IPS-18c (cell line): ENCODE data around the gene HPSE2.
"Not testable (repeated sequence)": the region's sequence is repeated elsewhere in the genome, so short reads cannot be mapped to it uniquely, and the experiment has no call there.

Source experiments
- H3K4me3 ChIP-seq: 2 replicates; pipeline ENCODE4 v1.7.0; 2013; ENCODE audit warnings: low read depth, mild to moderate bottlenecking, low read length, moderate library complexity; ENCODE audit not compliant: insufficient read depth
- H3K9me3 ChIP-seq: one replicate; pipeline ENCODE4 v1.6.1; 2013; ENCODE audit warnings: mild to moderate bottlenecking, low read length, moderate library complexity; ENCODE audit not compliant: control insufficient read depth, insufficient read depth

HPSE2 gene

DNA sequence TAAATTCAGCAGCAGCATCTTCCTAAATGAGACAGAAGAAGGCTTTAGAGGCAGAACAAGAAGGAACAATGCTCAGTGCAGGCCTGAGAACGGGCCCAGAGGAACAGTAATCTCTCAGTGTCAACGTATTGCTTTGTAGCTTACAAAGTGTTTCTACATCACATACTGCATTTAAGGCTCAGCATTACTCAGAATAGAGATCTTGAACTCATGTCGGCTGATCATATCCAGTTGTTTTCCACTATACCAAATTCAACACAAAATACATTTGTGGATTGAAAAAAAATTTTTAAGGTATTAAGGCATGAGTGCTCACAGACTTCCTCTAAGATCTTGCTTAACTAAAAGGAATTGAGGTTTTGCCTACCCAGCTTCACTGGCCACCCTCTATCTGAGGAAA lies 325.1 kb downstream of the HPSE2 start:
- Histone ChIP-seq H3K4me3 (no peak overlapping the region), H3K9me3 (no peaks in the 10 kb centered on the region)

DNA sequence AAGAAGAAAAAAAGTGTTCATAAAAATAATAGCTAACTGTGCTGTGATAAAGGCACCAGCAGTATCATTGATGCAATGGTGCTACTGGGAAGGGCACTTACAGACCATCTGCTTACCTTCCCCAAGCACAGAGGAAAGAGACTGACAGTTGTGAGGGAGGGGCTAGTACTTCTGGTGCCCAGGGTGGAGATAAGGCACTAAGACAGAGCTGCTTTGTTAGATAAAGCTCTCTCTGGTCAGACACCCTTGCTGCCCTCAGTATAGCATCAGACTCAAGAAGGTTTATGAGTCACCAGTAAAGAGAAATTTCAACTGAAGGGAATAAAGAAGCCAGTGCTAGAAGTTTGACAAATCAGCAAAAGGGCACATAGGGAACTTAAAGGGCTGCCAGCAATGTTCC lies 325.6 kb downstream of the HPSE2 start:
- no peak overlapping the region for H3K4me3 ChIP-seq
- H3K9me3 ChIP-seq = no peaks in the 10 kb centered on the region

DNA sequence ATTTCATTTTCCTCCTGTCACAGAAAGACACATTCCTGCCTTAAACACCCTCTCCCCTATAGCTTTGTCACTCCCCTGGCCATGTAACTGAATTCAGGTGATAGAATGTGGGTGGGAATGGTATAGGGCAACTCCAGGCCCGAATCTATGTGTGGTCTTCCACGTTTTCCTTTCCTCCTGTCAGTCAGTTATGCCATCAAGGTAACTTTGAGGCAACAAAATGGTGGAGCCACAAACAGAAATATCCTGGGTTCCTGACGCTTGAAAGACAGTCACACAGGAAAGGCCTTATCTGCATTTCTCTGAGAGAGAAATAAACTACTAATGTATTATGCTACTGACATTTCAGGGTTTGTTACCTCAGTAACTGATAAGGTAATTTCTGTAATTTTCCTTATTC lies 326.8 kb downstream of the HPSE2 start:
- no peak overlapping the region for H3K4me3 ChIP-seq

DNA sequence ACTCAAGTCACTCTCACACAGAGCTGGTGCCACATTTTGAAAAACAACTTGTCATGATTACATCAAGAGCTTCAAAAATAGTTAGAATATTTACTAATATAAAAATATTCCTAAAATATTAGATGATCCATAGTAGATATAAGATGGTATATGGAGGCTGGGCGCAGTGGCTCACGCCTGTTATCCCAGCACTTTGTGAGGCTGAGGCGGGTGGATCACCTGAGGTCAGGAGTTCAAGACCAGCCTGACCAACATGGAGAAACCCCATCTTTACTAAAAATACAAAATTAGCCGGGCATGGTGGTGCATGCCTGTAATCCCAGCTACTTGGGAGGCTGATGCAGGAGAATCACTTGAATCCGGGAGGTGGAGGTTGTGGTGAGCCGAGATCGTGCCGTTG lies 327.4 kb downstream of the HPSE2 start:
- H3K9me3 ChIP-seq, H3K4me3 ChIP-seq: not testable (repeated sequence)

More for the DNA sequence above, 326.8 kb downstream of the HPSE2 start:
- H3K9me3 ChIP-seq = no peaks in the 10 kb centered on the region

DNA sequence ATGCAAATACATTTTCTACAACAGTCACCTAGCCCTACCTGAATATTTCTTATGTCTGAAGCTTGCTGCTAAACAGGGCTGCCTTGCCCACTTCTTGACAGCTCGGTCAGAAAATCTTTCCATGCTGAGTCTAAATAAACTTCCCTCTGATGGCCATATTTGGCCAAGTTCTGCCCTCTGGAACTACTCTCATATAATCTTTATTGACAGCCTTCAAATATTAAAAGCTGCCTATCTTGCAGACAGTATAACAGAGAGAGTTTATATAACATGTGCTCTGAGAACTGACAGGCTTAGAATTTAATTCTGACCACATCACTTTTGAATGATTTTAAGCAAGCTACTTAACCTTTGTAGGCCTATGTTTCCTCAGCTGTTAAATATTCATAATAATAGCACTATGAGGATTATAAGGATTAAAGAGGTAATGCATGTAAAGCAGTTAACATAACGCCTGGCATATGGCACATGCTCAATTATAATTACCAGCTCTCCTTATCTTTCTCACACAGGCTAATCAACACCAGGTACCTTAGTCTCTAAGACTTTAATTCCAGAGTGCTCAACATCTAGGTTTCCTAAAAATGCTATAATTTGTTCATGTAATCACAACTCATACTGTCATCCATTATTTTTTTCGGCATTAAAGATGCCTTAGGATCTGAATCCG lies 334.1 kb downstream of the HPSE2 start:
- no peaks in the 10 kb centered on the region for H3K9me3 ChIP-seq

DNA sequence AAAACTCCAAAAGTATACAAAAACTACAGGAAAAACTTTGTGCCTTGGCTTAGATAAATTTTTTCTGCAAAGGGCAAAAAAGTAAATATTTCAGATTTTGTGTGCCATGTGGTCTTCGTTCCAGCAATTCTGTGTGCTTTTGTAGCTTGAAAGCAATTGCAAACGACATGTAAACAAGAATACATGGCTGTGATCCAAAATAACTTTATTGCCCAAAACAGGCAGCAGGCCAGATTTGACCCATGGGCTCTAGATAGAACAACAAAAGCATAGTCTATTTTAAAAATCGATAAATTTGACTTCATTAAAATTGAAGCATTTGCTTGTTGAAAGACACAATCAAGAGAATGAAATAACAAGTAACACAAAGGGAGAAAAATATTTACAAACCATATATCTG lies 336.6 kb downstream of the HPSE2 start:
- no peaks in the 10 kb centered on the region for H3K9me3 ChIP-seq
- no peak overlapping the region for H3K4me3 ChIP-seq

More for the DNA sequence above, 334.1 kb downstream of the HPSE2 start:
- H3K4me3 ChIP-seq = no peak overlapping the region

DNA sequence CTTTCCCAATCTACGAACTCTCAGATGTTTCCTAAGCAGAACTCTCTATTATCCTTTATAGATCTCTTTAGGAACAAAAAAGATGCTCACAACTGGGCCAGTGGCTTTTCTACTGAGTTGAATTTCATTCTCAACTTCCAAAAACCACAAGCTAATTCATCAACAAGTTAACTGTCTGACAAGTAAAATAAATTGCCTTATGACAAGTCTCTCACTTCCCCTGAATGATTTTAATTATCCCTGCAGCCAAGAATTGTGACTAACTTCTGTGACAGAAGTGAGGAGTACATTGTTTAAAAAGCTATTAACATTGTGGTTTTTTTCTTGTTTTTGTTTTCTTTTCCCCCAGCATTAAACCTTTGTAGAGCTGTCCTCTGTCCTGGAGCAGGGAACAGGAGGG lies 343.1 kb downstream of the HPSE2 start:
- H3K4me3 ChIP-seq = no peak overlapping the region
- H3K9me3 ChIP-seq = no peaks in the 10 kb centered on the region

DNA sequence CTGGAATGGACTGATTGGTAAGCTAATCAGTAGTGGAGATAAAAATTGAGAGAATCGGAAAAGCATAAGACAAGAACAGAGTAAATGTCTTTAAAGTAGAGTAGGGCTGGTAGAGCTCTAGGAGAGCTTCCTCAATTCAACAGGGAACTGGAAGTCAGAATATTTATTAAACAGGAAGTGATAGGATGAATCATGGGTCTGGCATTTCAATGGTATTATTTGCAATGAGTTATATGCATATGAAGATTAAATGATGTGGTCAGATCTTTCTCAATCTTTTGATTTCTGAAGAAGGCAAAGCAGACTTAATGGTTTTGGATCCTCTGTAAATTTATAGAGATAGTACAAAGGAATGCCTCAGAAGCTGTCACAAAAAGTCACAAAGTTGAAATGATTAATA lies 349.0 kb downstream of the HPSE2 start:
- H3K4me3 ChIP-seq = no peak overlapping the region

DNA sequence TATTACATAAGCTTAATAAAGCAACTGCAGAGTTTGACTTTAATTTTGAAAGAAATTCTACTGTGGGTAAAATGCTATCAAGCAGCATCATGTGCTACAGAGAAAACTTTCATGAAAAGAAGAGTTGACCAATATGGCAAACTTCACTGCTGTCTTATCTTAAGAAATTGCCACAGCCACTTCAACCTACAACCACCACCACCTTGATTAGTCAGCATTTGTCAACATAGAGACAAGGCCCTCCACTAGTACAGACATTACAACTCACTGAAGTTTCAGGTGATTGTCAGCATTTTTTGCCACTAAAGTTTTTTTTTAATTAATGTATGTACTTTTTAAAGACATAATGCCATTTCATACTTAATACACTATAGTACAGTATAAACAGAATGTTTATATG lies 350.3 kb downstream of the HPSE2 start:
- Histone ChIP-seq H3K4me3 (no peak overlapping the region), H3K9me3 (no peaks in the 10 kb centered on the region)

More for the DNA sequence above, 349.0 kb downstream of the HPSE2 start:
- H3K9me3 ChIP-seq = no peaks in the 10 kb centered on the region

DNA sequence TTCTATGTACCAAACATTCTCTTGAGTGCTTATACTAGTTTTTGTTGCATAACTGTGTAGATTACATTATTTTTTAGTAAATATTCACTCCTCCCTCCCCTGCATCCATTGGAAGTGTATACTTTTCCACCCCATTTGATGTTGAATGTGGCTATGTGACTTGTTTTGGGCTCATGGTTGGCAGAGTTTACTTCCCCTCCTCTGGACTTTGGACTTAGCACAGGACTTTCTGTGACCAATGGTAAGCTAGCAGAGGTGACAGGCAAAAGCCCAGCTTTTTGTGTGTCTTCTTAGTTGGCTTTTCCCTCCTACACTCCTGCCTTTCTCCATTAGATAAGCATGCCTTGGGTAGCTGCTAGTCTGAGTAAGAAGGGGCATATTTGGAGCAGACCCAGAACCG lies 353.9 kb downstream of the HPSE2 start:
- Histone ChIP-seq H3K4me3 (no peak overlapping the region), H3K9me3 (no peaks in the 10 kb centered on the region)

DNA sequence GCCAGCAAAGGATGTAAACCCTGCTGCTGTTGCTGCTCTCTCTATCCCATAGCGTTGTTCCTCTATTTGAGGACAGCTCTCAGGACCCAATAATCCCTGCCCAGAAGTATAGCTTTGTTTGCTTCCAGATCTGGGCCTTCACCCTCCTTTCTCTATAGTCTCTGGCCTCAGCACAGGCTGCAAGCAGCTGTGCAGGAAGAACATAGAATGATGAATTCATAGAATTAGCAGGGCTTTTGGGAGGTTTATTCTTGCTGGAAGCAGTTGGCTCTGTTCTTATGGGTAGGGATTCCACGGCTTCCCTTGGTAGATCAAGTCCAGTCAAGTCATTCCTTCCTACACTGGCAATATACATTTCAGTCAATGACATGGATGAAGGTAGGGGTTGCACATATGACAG lies 354.7 kb downstream of the HPSE2 start:
- no peak overlapping the region for H3K4me3 ChIP-seq
- H3K9me3 ChIP-seq = no peaks in the 10 kb centered on the region

DNA sequence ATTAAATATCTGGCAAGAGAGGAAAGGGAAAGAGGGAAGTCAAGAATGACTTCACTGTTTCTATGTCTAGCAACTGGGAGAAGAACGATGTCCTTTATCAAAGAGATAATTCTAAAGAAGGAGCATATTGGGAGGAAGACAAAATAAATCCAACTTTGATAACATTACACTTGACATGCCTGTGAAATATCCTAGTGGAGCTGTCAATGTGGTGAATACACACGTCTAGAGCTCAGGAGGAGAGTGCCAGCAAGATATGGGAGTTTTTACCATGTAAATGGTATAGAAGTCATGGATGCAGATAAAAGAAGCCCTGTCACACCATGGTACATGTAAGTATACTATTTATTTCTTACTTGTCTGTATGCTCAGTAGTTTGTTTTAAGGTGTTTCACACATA lies 356.7 kb downstream of the HPSE2 start:
- H3K4me3 ChIP-seq = no peak overlapping the region
- no peaks in the 10 kb centered on the region for H3K9me3 ChIP-seq

DNA sequence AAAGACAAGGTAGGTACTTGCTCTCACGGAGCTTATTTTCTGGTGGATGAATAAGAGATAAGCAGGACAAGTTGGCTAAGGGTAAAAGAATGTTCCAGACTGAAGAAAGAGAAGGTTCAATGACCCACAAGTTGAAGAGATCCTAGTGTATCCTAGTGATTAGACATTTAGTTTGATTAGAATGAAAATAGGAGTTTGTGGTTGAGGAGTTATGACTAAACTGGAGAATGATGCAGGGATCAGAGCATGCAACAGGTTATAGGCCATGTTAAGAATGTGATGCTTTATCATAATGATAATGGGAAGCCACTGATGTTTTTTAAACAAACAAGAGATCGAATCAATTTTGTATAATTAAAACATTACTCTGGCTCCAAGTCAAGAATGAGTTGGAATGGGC lies 357.2 kb downstream of the HPSE2 start:
- Histone ChIP-seq H3K9me3 (no peaks in the 10 kb centered on the region), H3K4me3 (no peak overlapping the region)

DNA sequence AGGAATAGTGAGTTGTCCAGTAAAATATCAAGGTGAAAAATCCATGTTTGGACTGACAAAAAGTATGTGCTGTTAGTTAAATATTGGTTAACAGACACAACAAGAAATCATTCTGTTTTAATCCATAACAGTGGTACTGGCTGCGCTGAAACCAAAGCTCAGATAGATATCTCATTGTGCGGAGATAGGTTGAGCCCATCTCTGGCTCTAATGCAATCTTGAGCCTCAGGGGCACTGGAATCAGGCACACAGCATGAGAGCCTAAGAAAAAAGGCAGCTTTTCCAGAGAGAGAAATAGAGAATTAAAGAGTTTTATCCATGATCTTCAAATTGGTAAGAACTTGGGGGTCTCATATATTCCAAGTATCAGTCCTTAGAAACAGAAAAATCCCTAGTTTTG lies 373.7 kb downstream of the HPSE2 start:
- H3K4me3 ChIP-seq = no peak overlapping the region

DNA sequence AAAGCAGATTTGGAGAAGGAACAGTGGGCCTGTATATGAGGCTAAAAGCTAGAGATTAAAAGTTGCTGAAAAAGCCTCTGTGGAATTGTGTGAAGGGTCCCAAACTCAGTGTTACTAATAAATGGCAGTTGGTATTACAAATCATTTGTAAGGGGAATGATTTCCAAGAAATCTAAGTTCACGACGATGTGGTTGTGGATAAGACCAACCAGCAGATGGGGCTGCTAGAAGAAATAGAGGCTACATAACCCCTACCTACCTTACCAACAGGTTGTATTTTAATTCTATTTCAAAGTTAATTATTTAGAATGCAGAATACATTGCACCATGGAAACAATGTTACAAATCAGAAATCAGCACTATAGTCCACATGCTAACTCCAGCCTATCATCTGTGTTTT lies 377.1 kb downstream of the HPSE2 start:
- no peak overlapping the region for H3K4me3 ChIP-seq
- H3K9me3 ChIP-seq = no peaks in the 10 kb centered on the region

More for the DNA sequence above, 373.7 kb downstream of the HPSE2 start:
- H3K9me3 ChIP-seq = no peaks in the 10 kb centered on the region

DNA sequence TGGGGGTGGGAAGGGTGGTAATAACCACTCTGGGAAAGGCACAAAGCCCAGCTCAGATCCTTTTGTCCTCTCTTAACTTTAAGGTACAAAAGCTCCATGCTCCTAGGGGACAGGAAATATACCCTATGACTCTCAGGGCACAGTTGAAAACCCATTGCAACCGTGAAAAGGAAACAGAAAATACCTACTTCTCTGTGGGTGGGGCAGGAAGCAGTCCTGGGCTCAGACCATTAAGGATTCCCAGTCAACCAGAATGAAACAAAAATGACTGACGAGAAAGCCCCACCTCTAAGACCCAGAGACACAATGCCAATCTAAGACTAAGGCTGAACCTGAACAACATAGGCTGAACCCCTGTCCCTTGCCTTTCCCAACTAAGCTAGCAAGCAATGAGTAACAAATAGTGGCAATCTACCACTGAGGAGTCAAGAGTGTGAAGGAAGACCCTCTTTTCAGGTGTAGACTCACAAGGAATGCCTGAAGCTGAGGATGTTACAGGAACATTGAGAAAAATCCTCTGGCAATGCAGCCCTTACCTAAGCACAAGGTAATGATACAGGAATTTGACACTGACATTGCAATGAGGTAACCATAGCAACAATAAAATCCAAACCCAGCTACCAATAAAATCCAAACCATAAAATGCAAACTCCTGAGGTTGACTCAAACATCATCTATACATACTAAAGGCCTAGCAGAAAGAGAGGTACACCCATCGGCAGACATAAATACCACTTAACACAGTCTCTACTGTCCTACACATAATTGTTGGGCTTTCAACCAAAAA lies 380.1 kb downstream of the HPSE2 start:
- Histone ChIP-seq H3K9me3 (no peaks in the 10 kb centered on the region), H3K4me3 (no peak overlapping the region)

DNA sequence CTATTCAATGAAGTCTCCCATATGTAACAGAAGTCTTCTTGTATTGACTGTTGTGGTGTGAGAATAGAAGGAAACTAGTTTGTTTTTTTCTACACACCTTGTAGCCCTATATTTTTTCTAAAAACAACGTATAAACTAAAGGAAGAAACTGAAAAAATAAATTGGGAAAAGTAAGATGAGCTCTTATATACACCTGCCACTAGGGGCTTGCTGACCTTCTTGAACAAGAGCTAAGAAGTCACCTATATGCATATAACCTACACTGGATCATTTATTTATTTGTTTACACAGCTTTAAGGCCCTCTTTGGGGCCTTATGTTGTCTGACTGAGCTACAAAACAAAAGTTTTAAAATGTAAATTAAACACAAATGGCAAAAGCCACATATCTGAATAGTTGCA lies 383.0 kb downstream of the HPSE2 start:
- Histone ChIP-seq H3K9me3 (no peaks in the 10 kb centered on the region), H3K4me3 (no peak overlapping the region)

DNA sequence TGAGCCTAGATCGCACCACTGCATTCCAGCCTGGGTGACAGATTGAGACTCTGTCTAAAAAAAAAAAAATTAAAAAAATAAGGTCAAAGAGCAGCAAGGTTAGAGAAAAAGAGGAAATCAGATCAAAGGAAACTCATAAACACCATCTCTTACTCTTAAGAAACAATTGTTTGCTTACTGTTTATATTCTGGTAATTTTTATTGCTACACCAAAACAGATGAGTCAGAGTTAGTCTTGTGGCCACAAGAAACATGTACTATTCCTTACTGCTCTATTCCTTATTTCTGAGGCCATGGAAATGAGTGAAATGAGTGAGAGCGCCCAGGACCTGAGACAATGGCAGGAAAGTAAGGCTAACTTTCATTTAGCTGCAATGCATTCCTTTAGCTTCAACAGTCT lies 387.3 kb downstream of the HPSE2 start:
- H3K4me3 ChIP-seq = no peak overlapping the region
- H3K9me3 ChIP-seq = no peaks in the 10 kb centered on the region

DNA sequence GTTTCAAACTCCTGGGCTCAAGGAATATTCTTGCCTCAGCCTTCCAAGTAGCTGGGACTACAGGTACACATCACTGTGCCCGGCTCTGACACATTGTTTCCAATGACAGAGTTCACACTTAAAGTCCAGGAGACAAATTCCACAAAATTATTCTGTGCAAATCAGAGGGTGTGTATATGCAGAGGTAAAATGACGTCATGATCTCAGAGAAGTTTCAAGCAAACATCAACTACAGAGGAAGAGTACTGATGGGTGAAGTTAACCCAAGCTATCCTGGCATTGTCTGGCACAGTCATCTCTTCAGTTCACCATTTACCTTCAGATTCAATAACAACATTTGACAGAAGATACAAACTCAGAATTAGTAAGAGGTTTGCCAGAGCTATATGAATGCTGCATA lies 388.9 kb downstream of the HPSE2 start:
- H3K9me3 ChIP-seq = no peaks in the 10 kb centered on the region
- H3K4me3 ChIP-seq = no peak overlapping the region
